Panc1 (cell line): ENCODE measurements around the gene MAP3K1. TPM values are rescaled to one million over a fixed set of nuclear protein-coding genes. Genes with fewer than 3 reads are reported as not detected.

Source experiments
- ATAC-seq: fragments of 200-7000 bp; cut with Tn5 transposase; 2 replicates; pipeline ENCODE4 v1.9.1; 2020; ENCODE audit warnings: mild to moderate bottlenecking, moderate library complexity
- BruUV-seq: library from RNA; stranded (reverse); fragments of 400-500 nt; replicated peaks from 2 replicates; lab custom pipeline; 2021; lab: Mats Ljungman, UMichigan
- CTCF ChIA-PET: fragments of 300-600 bp; sonication (Branson Sonifier 250); formaldehyde crosslinking; loops from one replicate; lab custom pipeline; 2022; ENCODE audit warnings: antibody characterized with exemption; lab: Charles Lee
- POLR2A ChIA-PET: fragments of 300-600 bp; sonication (Branson Sonifier 250); formaldehyde crosslinking; loops from one replicate; lab custom pipeline; 2022; ENCODE audit warnings: antibody characterized with exemption; lab: Charles Lee
- DNase-seq: peaks from one replicate; pipeline ENCODE4 v3.0.0-alpha.2; 2010; ENCODE audit warnings: low read depth, low spot score
- H3K27ac ChIP-seq: 2 replicates; pipeline ENCODE4 v1.5.1; 2011; ENCODE audit warnings: mild to moderate bottlenecking, low read length, inconsistent platforms
- H3K27me3 ChIP-seq: fragments of 200-500 bp; sonication (Bioruptor generic); 2 replicates; pipeline ENCODE4 v1.6.0; 2014; ENCODE audit warnings: low read length, inconsistent platforms; ENCODE audit not compliant: control insufficient read depth, insufficient read depth
- H3K36me3 ChIP-seq: fragments of 200-500 bp; sonication (Bioruptor generic); 2 replicates; pipeline ENCODE4 v1.5.1; 2014; ENCODE audit warnings: inconsistent platforms, mild to moderate bottlenecking, low read length, moderate library complexity; ENCODE audit not compliant: control insufficient read depth, insufficient read depth
- H3K4me1 ChIP-seq: 2 replicates; pipeline ENCODE4 v1.5.1; 2011; ENCODE audit warnings: inconsistent platforms, mild to moderate bottlenecking, low read length, moderate library complexity; ENCODE audit not compliant: control insufficient read depth, insufficient read depth
- H3K4me3 ChIP-seq, 2 experiments: 2 replicates each; pipeline ENCODE4 v1.5.1; 2011 to 2012; ENCODE audit warnings: low read depth in 2 of 2, low read length in 2 of 2, mild to moderate bottlenecking in 2 of 2, inconsistent platforms in 1 of 2, moderate library complexity in 1 of 2
- H3K9me3 ChIP-seq: fragments of 200-500 bp; sonication (Bioruptor generic); 2 replicates; pipeline ENCODE4 v1.5.1; 2014; ENCODE audit warnings: low read depth, mild to moderate bottlenecking, inconsistent platforms, low read length, moderate library complexity; ENCODE audit not compliant: control insufficient read depth, insufficient read depth
- CTCF ChIP-seq: fragments of 450-650 bp; IDR thresholded peaks from 2 replicates; pipeline ENCODE4 v1.5.1; 2017; ENCODE audit warnings: mild to moderate bottlenecking
- POLR2AphosphoS5 ChIP-seq: IDR thresholded peaks from 2 replicates; pipeline ENCODE4 v1.6.1; 2012; ENCODE audit warnings: mild to moderate bottlenecking, low read depth, low read length, moderate library complexity
- REST ChIP-seq, 2 experiments: IDR thresholded peaks; 2 replicates each; pipeline ENCODE4 v1.6.1; 2011 to 2012; ENCODE audit warnings: low read depth in 2 of 2, control low read depth in 1 of 2, low read length in 1 of 2, mild to moderate bottlenecking in 1 of 2, moderate library complexity in 1 of 2; ENCODE audit not compliant: insufficient read depth in 1 of 2
- SIN3A ChIP-seq: IDR thresholded peaks from 2 replicates; pipeline ENCODE4 v1.6.1; 2012; ENCODE audit warnings: low read depth, mild to moderate bottlenecking, low read length, moderate library complexity, borderline replicate concordance; ENCODE audit not compliant: insufficient read depth
- TCF7L2 ChIP-seq: IDR thresholded peaks from 2 replicates; pipeline ENCODE4 v1.6.1; 2011; ENCODE audit warnings: mild to moderate bottlenecking, low read depth, low read length, inconsistent platforms
- in situ Hi-C: cut with HindIII; loops from 2 replicates; pipeline ENCODE4 v1.10.0; 2016; ENCODE audit warnings: low sequenced_read_pairs, low pct_unique_long_range_greater_than_20kb
- intact Hi-C: fragments of 100-400 bp; cut with micrococcal nuclease; formaldehyde crosslinking; loops from one replicate; pipeline ENCODE4 v1.10.0; 2022; ENCODE audit not compliant: unreplicated experiment
- total RNA-seq: library from RNA; stranded (reverse); gene quantifications from one replicate; pipeline ENCODE4 v1.2.1, GENCODE V29; 2021; ENCODE audit not compliant: unreplicated experiment

MAP3K1 gene
- total RNA-seq, 1 experiment from 2014 or later = 6.2 TPM

- DNase-seq (no peak), ATAC-seq (no peak)
- in situ Hi-C loops (no loop called here), intact Hi-C loops (no loop called here)
- Histone ChIP-seq H3K9me3 (no peaks in the 10 kb centered on the region), H3K27me3 (no peaks in the 10 kb centered on the region; the same call in 1 of the 2 replicates), H3K4me3 (no peak overlapping the region), H3K27ac (no peak overlapping the region), H3K36me3 (no peaks in the 10 kb centered on the region), H3K4me1 (no peaks in the 10 kb centered on the region)
- ChIA-PET POLR2A (no interaction called here), CTCF (no interaction called here)
- no TSS peak for BruUV-seq
- TF ChIP-seq SIN3A (no peak), TCF7L2 (no peak)
Measured at GRCh38 chr5:56807679-56808078, 7.7 kb upstream of the MAP3K1 start.

GRCh38 chr5:56808211-56808610 lies 7.1 kb upstream of the MAP3K1 start:
- intact Hi-C loops = no loop called here
- Histone ChIP-seq H3K4me3 (no peak overlapping the region), H3K27ac (no peak overlapping the region), H3K36me3 (no peaks in the 10 kb centered on the region), H3K9me3 (no peaks in the 10 kb centered on the region), H3K27me3 (no peaks in the 10 kb centered on the region; the same call in 1 of the 2 replicates), H3K4me1 (no peaks in the 10 kb centered on the region)
- no peak for DNase-seq
- BruUV-seq = no TSS peak
- TF ChIP-seq POLR2AphosphoS5 (no peak), REST (IDR thresholded peaks at IDR 0.05; ENCODE audit: insufficient read depth in 1 of 2, low read depth in 2 of 2, low read length in 1 of 2) (no peak)
- no peak for ATAC-seq
- CTCF ChIA-PET = no interaction called here
- in situ Hi-C loops = no loop called here
- POLR2A ChIA-PET = no interaction called here

GRCh38 chr5:56810826-56811225 lies 4.5 kb upstream of the MAP3K1 start:
- POLR2A ChIA-PET = no interaction called here
- Histone ChIP-seq H3K4me3 (no peak overlapping the region), H3K9me3 (no peaks in the 10 kb centered on the region), H3K4me1 (no peaks in the 10 kb centered on the region), H3K36me3 (no peaks in the 10 kb centered on the region), H3K27me3 (no peaks in the 10 kb centered on the region; the same call in 1 of the 2 replicates), H3K27ac (no peak overlapping the region)
- no peak for DNase-seq
- intact Hi-C loops = loop anchor here (10.0 kb wide), 1 partner anchor 326 kb away; no protein-coding TSS in a partner anchor
- BruUV-seq = no TSS peak
- ATAC-seq = no peak
- CTCF ChIA-PET = no interaction called here
- TF ChIP-seq CTCF (no peak), TCF7L2 (no peak), POLR2AphosphoS5 (no peak), REST (IDR thresholded peaks at IDR 0.05; ENCODE audit: insufficient read depth in 1 of 2, low read depth in 2 of 2, low read length in 1 of 2) (no peak), SIN3A (no peak)
- in situ Hi-C loops = no loop called here
